Breast epithelium (tissue), 3 donors: ENCODE data around the gene SFMBT2.

ENCODE experiments used
- POLR2A ChIP-seq: fragments of 450-650 bp; IDR thresholded peaks from one replicate; pipeline ENCODE4 v1.6.1; 2016; ENCODE audit warnings: antibody characterized with exemption, mild to moderate bottlenecking, moderate library complexity
- TF ChIP-seq, protein P1 (sequence below), 3 donors: fragments of 450-650 bp; IDR thresholded peaks; one replicate each; pipeline ENCODE4 v1.5.1; 2016 to 2017; ENCODE audit warnings: antibody characterized with exemption in 3 of 3, mild to moderate bottlenecking in 3 of 3, moderate library complexity in 3 of 3

DNA sequence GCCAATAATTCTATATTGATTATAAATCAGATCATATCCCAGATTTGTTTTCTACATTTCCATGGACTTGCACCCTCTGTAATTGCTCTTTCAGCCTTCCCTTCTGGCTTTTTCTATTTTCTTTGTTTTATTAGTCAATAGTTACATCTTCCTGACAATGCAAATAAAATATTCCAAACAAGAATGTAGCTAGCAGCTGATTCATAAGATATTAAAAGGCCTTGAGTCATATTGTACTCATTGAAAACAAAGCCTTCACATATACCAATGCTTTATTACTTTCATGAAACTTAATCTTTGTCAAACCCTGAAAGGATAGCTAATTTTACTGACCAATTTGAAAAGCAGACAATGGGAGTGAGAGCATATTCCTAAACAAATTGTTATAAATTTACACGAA, 10.7 kb upstream of the SFMBT2 start:
- TF ChIP-seq, protein P1, sequence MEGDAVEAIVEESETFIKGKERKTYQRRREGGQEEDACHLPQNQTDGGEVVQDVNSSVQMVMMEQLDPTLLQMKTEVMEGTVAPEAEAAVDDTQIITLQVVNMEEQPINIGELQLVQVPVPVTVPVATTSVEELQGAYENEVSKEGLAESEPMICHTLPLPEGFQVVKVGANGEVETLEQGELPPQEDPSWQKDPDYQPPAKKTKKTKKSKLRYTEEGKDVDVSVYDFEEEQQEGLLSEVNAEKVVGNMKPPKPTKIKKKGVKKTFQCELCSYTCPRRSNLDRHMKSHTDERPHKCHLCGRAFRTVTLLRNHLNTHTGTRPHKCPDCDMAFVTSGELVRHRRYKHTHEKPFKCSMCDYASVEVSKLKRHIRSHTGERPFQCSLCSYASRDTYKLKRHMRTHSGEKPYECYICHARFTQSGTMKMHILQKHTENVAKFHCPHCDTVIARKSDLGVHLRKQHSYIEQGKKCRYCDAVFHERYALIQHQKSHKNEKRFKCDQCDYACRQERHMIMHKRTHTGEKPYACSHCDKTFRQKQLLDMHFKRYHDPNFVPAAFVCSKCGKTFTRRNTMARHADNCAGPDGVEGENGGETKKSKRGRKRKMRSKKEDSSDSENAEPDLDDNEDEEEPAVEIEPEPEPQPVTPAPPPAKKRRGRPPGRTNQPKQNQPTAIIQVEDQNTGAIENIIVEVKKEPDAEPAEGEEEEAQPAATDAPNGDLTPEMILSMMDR (IDR thresholded peaks at IDR 0.05) = no peak
- TF ChIP-seq POLR2A = no peak
